Upper lobe of left lung (tissue), 4 donors: Measurements from ENCODE around the gene OPCML.

Experiments
- CTCF ChIP-seq, 6 experiments: fragments of 450-650 bp in 4 of 6; fragments of 200-600 bp in 2 of 6; sonication (generic) in 2 of 6; IDR thresholded peaks; one replicate each; pipeline ENCODE4 v1.5.1; 2016 to 2019; ENCODE audit warnings: antibody characterized with exemption in 6 of 6
- EP300 ChIP-seq, 4 donors: sonication (generic); formaldehyde crosslinking; IDR thresholded peaks; one replicate each; pipeline ENCODE4 v1.5.1; 2017; ENCODE audit warnings: antibody characterized with exemption in 4 of 4, control low read depth in 2 of 4
- POLR2A ChIP-seq, 4 donors: fragments of 450-650 bp; IDR thresholded peaks; one replicate each; pipeline ENCODE4 v1.5.1; 2016 to 2017; ENCODE audit warnings: antibody characterized with exemption in 4 of 4, mild to moderate bottlenecking in 2 of 4
- POLR2AphosphoS5 ChIP-seq, 2 donors: sonication (generic); formaldehyde crosslinking; IDR thresholded peaks; one replicate each; pipeline ENCODE4 v1.5.1; 2017; ENCODE audit warnings: antibody characterized with exemption in 2 of 2

- TF ChIP-seq CTCF (IDR thresholded peaks at IDR 0.05) (no peak), POLR2A (IDR thresholded peaks at IDR 0.05) (no peak), EP300 (IDR thresholded peaks at IDR 0.05) (no peak), POLR2AphosphoS5 (IDR thresholded peaks at IDR 0.05) (no peak)
Measured at GRCh38 chr11:133207995-133208394, 324.3 kb downstream of the OPCML start.
